Measurements from ENCODE around the gene HS6ST3.

Gene HS6ST3

DNA sequence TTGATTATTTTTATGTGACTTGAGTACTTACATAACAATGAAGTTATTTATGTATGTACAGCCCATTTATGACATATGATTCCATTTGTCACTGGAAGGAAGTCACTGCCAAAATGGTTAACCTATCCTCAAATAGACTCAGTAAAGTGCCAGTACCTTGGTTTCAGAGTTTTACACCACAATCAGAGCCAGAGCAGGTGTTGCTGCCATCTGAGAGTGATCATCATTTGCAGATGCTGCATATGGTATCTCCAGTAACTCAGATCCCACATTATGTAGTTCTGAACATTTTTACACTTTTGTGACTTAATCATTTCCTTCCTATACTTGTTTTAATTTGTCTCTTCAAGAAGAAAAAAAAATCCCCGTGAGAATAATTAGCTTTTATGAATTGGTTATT is 313.3 kb downstream of the HS6ST3 start:
- Histone ChIP-seq H3K36me3 (ENCODE audit: control insufficient read depth, insufficient read depth, low read length, severe bottlenecking) (no peaks in the 10 kb centered on the region), H3K4me3 (ENCODE audit: low read length) (no peak overlapping the region), H3K27me3 (replicated peaks; ENCODE audit: control insufficient read depth, insufficient read depth, low read length) (no peaks in the 10 kb centered on the region), H3K4me1 (ENCODE audit: control insufficient read depth, insufficient read depth, low read length) (no peaks in the 10 kb centered on the region), H3K9me3 (ENCODE audit: control insufficient read depth, low read length) (no peaks in the 10 kb centered on the region), H3K9ac (ENCODE audit: low read length) (no peak overlapping the region)
- DNase-seq (ENCODE audit: low read depth), result no peak

DNA sequence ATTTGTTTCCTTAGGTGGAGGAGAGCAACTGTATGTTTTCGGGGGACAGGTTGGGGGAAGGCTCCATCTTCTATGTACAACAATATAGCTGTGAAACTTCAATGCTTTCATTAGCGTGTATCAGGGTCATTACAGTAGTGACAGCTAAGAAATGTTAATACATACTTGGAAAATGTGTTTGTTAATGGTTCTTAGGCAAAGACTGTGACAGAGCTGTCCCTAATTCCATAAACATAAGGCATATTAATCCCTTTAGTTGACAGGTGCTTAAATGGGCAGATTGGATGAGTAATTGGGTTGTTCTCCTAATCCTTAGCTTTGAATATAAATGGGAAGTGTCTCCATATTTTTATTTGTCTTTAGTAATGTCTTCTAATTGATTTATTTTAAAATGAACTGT is 313.7 kb downstream of the HS6ST3 start:
- Histone ChIP-seq H3K27me3 (replicated peaks; ENCODE audit: control insufficient read depth, insufficient read depth, low read length) (no peaks in the 10 kb centered on the region), H3K36me3 (ENCODE audit: control insufficient read depth, insufficient read depth, low read length, severe bottlenecking) (no peaks in the 10 kb centered on the region), H3K9ac (ENCODE audit: low read length) (no peak overlapping the region), H3K9me3 (ENCODE audit: control insufficient read depth, low read length) (no peaks in the 10 kb centered on the region), H3K4me1 (ENCODE audit: control insufficient read depth, insufficient read depth, low read length) (no peaks in the 10 kb centered on the region), H3K4me3 (ENCODE audit: low read length) (no peak overlapping the region)
- DNase-seq (ENCODE audit: low read depth), result no peak

DNA sequence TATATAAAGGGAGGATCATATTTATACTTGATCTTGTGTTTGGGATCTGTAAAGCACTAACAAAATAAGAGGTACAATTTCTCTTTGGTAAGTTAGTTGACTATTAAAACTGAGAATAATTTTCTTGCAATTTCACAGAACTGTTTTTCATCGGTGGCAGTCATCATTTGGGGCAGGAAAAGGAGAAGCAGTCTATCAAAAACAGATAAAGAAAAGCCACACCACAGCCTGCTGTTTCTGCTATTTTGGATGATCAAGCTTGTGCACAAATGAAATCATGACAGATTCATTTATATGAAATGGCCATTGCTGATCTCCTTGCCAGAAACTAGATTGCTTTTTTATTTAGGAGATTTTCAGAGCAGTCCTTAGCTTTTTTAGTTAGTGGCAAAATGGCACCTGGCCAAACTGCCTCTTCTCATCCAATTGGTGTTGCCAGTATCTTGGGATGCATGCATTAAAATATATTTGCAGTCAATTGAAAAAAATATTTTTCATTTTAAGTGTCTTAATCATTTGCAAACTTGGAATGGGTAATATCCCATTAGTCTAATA is 326.0 kb downstream of the HS6ST3 start:
- Histone ChIP-seq H3K9ac (ENCODE audit: low read length) (no peak overlapping the region), H3K4me3 (ENCODE audit: low read length) (no peak overlapping the region), H3K36me3 (ENCODE audit: control insufficient read depth, insufficient read depth, low read length, severe bottlenecking) (no peaks in the 10 kb centered on the region), H3K4me1 (ENCODE audit: control insufficient read depth, insufficient read depth, low read length) (no peaks in the 10 kb centered on the region), H3K27me3 (replicated peaks; ENCODE audit: control insufficient read depth, insufficient read depth, low read length) (no peaks in the 10 kb centered on the region), H3K9me3 (ENCODE audit: control insufficient read depth, low read length) (no peaks in the 10 kb centered on the region)
- no peak for DNase-seq (ENCODE audit: low read depth)

DNA sequence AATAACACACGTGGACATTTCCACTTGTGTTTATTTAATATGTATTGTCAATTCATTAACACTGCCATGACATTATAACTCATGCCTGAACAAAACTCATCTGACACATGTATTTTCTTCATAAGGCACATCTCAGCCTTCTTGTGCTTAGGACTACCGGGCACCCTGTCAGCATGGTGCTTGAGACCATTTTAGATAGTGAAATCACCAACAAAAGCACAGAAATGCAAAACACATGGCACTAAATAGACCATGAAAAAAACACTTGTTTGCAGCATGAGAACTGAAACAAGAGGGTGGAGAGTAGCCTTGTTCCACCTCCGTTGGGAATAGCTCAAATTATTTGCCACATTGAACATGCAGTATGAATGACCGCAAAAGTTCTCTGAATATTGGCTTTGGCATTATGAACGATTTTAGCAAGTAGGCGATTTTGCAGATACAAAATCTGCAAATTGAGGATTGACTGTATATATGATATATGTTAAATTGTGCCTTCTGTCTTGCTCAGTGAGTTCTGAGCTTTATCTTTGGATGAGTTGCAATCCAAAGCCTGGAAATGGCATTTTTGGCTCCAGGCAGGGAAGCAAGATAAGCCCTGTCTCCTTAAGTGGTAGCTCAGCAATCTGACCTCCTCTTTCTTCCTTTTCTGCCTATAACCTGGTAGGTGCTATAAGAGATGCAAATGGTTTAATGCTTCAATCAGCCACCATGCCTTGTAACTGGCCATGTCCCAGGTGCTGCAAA is 328.2 kb downstream of the HS6ST3 start:
- Histone ChIP-seq H3K27me3 (replicated peaks; ENCODE audit: control insufficient read depth, insufficient read depth, low read length) (no peaks in the 10 kb centered on the region), H3K9ac (ENCODE audit: low read length) (no peak overlapping the region), H3K36me3 (ENCODE audit: control insufficient read depth, insufficient read depth, low read length, severe bottlenecking) (no peaks in the 10 kb centered on the region), H3K4me1 (ENCODE audit: control insufficient read depth, insufficient read depth, low read length) (no peaks in the 10 kb centered on the region), H3K9me3 (ENCODE audit: control insufficient read depth, low read length) (no peaks in the 10 kb centered on the region), H3K4me3 (ENCODE audit: low read length) (no peak overlapping the region)
- DNase-seq (ENCODE audit: low read depth), result no peak

DNA sequence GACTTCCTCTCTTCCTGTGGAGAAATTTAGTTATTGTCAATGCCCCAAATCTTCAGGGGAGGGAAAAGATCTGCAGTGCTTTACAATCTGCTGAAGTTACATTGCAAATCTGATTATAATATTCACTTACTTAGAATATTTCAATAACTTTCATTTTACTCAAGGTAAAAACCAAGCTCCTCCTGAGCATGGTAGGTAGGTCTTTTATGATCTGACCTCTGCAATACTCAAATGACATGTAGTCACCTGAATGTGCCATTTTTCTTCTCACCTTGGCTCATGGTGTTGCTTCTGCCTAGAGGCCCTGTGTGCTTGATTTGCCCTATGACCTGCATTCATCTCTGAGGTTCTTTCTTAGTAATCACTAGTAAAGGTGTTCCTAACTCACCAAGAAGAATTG is 331.4 kb downstream of the HS6ST3 start:
- no peaks in the 10 kb centered on the region for H3K9me3 ChIP-seq (ENCODE audit: control insufficient read depth, low read length)
- H3K36me3 ChIP-seq (ENCODE audit: control insufficient read depth, insufficient read depth, low read length, severe bottlenecking), result no peaks in the 10 kb centered on the region
- no peaks in the 10 kb centered on the region for H3K4me1 ChIP-seq (ENCODE audit: control insufficient read depth, insufficient read depth, low read length)
- DNase-seq (ENCODE audit: low read depth), result no peak
- H3K27me3 ChIP-seq (replicated peaks; ENCODE audit: control insufficient read depth, insufficient read depth, low read length), result no peaks in the 10 kb centered on the region
- no peak overlapping the region for H3K4me3 ChIP-seq (ENCODE audit: low read length)
- H3K9ac ChIP-seq (ENCODE audit: low read length), result no peak overlapping the region

DNA sequence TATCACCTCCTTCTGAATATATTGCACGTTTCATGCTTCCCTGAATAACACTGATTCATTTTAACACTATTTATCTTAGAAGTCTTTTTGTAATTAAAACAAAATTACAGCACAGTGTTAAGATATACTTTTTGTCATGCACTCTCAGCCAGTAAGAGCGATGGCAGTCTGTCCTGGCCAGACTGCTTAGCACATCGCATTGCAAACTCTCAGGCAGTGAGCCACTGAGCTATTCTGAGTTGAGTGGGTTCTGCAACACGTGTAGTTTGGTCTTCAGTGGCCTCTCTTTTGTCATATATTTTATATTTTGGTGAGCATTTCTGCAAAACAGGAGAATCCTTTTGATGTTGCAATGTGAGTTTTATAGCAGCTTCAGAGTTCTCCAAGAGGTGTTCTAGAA is 332.1 kb downstream of the HS6ST3 start:
- Histone ChIP-seq H3K27me3 (replicated peaks; ENCODE audit: control insufficient read depth, insufficient read depth, low read length) (no peaks in the 10 kb centered on the region), H3K9me3 (ENCODE audit: control insufficient read depth, low read length) (no peaks in the 10 kb centered on the region), H3K4me3 (ENCODE audit: low read length) (no peak overlapping the region), H3K36me3 (ENCODE audit: control insufficient read depth, insufficient read depth, low read length, severe bottlenecking) (no peaks in the 10 kb centered on the region), H3K9ac (ENCODE audit: low read length) (no peak overlapping the region), H3K4me1 (ENCODE audit: control insufficient read depth, insufficient read depth, low read length) (no peaks in the 10 kb centered on the region)
- DNase-seq (ENCODE audit: low read depth), result no peak

DNA sequence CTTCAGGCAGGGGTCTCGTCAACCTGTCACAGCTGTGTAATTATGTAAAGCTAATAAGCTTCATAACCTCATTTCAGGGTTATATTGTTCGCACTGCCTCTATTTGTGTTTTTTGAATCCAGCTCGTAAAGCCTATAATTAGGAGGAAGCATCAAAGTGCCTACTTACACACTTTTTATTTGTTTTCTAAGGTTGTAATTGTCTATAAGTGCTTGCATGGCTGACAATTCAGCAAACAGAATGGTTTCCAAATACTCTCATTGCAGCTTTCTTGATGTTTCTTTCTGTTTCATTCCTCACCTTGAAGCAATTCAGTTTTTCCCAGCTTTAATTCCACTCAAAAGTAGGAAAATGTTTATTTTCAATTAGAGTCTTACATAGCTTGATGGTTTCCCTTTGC is 336.3 kb downstream of the HS6ST3 start:
- H3K9me3 ChIP-seq (ENCODE audit: control insufficient read depth, low read length), result no peaks in the 10 kb centered on the region
- no peak overlapping the region for H3K9ac ChIP-seq (ENCODE audit: low read length)
- no peaks in the 10 kb centered on the region for H3K36me3 ChIP-seq (ENCODE audit: control insufficient read depth, insufficient read depth, low read length, severe bottlenecking)
- no peaks in the 10 kb centered on the region for H3K27me3 ChIP-seq (replicated peaks; ENCODE audit: control insufficient read depth, insufficient read depth, low read length)
- DNase-seq (ENCODE audit: low read depth), result no peak
- H3K4me3 ChIP-seq (ENCODE audit: low read length), result no peak overlapping the region
- no peaks in the 10 kb centered on the region for H3K4me1 ChIP-seq (ENCODE audit: control insufficient read depth, insufficient read depth, low read length)

DNA sequence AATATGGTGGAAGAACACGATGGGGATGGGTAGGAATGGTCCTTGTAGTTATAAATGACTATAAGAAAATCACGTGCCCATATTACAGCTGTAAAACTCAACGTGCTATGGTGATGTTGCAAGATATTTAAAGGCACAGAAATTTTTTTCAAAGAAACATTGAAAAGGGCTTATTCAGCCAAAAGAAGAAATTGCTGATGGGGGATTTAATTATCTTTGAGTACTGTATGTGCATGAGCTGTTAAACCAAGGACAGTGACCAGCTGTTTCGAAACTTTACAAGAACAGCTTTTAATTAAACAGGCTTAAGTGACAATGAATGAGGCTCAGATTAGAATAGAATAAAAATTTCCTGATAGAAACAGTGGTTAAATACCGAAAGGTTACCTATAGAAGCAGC is 339.0 kb downstream of the HS6ST3 start:
- Histone ChIP-seq H3K27me3 (replicated peaks; ENCODE audit: control insufficient read depth, insufficient read depth, low read length) (no peaks in the 10 kb centered on the region), H3K9me3 (ENCODE audit: control insufficient read depth, low read length) (no peaks in the 10 kb centered on the region), H3K9ac (ENCODE audit: low read length) (no peak overlapping the region), H3K4me1 (ENCODE audit: control insufficient read depth, insufficient read depth, low read length) (no peaks in the 10 kb centered on the region), H3K4me3 (ENCODE audit: low read length) (no peak overlapping the region), H3K36me3 (ENCODE audit: control insufficient read depth, insufficient read depth, low read length, severe bottlenecking) (no peaks in the 10 kb centered on the region)
- DNase-seq (ENCODE audit: low read depth), result no peak

DNA sequence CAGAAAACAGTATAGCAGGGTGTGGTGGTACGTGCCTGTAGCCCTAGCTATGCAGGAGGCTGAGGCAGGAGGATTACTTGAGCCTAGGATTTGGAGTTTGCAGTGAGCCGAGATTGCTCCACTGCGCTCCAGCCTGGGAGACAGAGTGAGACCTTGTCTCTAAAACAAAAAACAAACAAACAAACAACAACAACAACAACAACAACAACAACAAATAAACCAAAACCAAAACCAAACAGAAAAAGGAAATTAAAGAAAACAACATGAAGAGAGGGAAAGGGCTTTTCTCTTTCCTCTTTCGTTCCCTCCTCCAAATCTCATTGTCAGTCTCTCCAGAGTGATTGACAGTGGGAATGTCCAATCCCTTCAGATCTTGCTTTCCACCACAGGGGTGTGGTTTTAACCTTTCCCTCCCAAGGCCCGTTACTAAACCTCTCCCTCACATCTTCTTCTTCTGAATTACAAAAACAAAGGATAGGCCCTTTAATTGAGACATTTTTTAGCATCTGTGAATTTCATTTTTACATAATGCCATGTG is 341.2 kb downstream of the HS6ST3 start:
- Histone ChIP-seq H3K27me3 (replicated peaks; ENCODE audit: control insufficient read depth, insufficient read depth, low read length) (no peaks in the 10 kb centered on the region), H3K9ac (ENCODE audit: low read length) (no peak overlapping the region), H3K4me3 (ENCODE audit: low read length) (no peak overlapping the region), H3K4me1 (ENCODE audit: control insufficient read depth, insufficient read depth, low read length) (no peaks in the 10 kb centered on the region), H3K36me3 (ENCODE audit: control insufficient read depth, insufficient read depth, low read length, severe bottlenecking) (no peaks in the 10 kb centered on the region), H3K9me3 (ENCODE audit: control insufficient read depth, low read length) (no peaks in the 10 kb centered on the region)
- no peak for DNase-seq (ENCODE audit: low read depth)

DNA sequence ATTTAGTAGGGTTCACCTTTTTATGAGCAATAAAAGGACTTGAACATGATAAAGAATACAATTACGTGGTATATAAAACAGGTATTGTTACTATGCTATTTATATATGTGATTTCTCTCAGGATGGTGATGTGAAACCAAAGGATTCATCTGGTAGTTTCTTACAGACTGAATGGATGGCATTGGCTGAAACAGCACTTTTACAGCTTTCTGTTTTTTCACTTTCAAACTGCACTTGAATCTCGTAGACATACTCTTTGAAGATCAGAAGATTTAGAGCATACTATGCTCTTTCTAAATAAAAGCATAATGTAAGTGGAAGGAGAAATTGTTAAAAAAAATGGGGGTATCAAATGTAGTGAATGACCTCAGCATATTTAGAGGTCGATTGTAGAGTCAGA is 354.8 kb downstream of the HS6ST3 start:
- H3K9me3 ChIP-seq (ENCODE audit: control insufficient read depth, low read length), result no peaks in the 10 kb centered on the region
- H3K4me1 ChIP-seq (ENCODE audit: control insufficient read depth, insufficient read depth, low read length), result no peaks in the 10 kb centered on the region
- H3K36me3 ChIP-seq (ENCODE audit: control insufficient read depth, insufficient read depth, low read length, severe bottlenecking), result no peaks in the 10 kb centered on the region
- no peak for DNase-seq (ENCODE audit: low read depth)
- no peaks in the 10 kb centered on the region for H3K27me3 ChIP-seq (replicated peaks; ENCODE audit: control insufficient read depth, insufficient read depth, low read length)
- no peak overlapping the region for H3K4me3 ChIP-seq (ENCODE audit: low read length)
- no peak overlapping the region for H3K9ac ChIP-seq (ENCODE audit: low read length)

DNA sequence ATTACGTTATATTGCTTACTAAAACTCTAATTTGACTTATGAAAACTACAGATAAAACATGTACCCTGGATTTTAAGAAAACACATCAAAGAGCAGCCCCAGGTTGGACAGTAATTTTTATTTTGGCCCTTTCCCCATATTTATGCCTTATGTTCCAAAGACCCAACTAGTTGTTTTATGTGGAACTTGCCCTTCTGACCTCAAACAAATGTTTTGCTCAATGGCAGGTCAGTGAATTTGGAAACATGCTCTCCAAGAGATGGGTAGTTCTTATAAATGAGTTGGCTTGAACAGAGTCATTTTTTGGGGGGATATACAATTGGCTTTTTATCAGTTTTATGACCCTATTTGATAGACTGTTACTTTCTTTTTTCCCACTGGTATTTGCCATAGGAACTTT is 360.0 kb downstream of the HS6ST3 start:
- no peaks in the 10 kb centered on the region for H3K9me3 ChIP-seq (ENCODE audit: control insufficient read depth, low read length)
- H3K4me3 ChIP-seq (ENCODE audit: low read length), result no peak overlapping the region
- no peaks in the 10 kb centered on the region for H3K4me1 ChIP-seq (ENCODE audit: control insufficient read depth, insufficient read depth, low read length)
- H3K9ac ChIP-seq (ENCODE audit: low read length), result no peak overlapping the region
- DNase-seq (ENCODE audit: low read depth), result no peak
- no peaks in the 10 kb centered on the region for H3K27me3 ChIP-seq (replicated peaks; ENCODE audit: control insufficient read depth, insufficient read depth, low read length)
- H3K36me3 ChIP-seq (ENCODE audit: control insufficient read depth, insufficient read depth, low read length, severe bottlenecking), result no peaks in the 10 kb centered on the region

Measured in adipocyte (in vitro differentiated cells).